Caki2 (cell line): Measurements from ENCODE around the gene APOM. TPM values are rescaled to one million over a fixed set of nuclear protein-coding genes. Genes with fewer than 3 reads are reported as not detected.

Experiments used
- DNase-seq: peaks from one replicate; pipeline ENCODE4 v3.0.0-alpha.2; 2015; ENCODE audit warnings: low read depth
- in situ Hi-C: cut with HindIII; loops from 2 replicates; pipeline ENCODE4 v1.10.0; 2016; ENCODE audit warnings: low sequenced_read_pairs, low pct_unique_long_range_greater_than_20kb, mixed read lengths
- total RNA-seq: library from RNA; depleted of rRNA; stranded (reverse); fragments of >200 nt; shearing (Covaris generic); gene quantifications from 2 replicates; pipeline ENCODE4 v1.2.3, GENCODE V29; 2014; ENCODE audit warnings: low replicate concordance; rRNA removed

APOM gene
- total RNA-seq, 1 experiment from 2014 or later = 9.2 TPM

DNA sequence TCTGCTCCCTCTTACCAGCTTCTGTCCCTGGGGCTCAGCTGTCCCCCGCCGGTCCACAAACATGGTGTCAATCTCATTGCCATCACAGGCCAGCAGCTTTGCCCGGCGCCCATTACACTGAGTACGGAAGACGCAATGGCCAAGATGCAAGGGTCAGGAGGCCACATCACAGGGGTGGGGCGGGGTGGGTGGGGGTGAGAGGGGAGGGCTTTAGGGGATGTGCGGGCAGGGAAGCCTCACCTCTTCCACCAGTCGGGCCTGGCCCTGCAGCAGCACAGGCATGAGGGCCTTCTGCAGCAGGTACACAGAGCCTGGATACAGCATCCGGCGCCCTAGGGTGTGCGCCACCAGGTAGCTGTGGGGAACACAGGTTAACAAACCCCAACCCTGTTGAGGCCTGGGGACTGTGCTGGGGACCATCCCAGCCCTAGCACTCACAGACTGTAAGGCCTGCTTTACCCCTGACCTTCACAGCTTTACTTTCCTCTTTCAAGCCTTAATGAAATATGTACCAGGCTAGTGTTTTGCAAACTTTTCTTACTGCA lies 35.9 kb downstream of the APOM start:
- DNase-seq = no peak
- in situ Hi-C loops = no loop called here

DNA sequence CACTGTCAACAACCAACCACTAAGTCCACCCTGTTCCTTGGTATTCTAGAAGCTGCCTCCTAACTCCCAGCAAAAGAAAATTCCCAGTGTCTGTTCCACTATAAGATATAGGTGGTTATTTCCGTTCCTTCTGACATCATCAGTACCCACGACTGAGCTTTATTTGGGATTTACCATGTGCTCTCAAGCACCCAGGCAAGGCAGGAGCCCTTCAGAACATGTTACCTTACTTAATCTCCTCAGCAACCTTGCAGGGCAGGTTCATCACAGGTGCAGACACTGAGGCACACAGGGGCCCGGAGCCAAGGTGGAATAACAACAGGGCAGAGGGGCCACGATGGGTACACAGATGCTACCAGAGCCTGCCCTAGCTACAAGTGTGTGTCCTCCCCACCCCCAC lies 36.7 kb downstream of the APOM start:
- in situ Hi-C loops = no loop called here
- no peak for DNase-seq

GRCh38 chr6:31692886-31693285 lies 37.2 kb downstream of the APOM start:
- in situ Hi-C loops = no loop called here
- no peak for DNase-seq

- in situ Hi-C loops = no loop called here
- DNase-seq = no peak
Observed at GRCh38 chr6:31693535-31693934, 37.8 kb downstream of the APOM start.

DNA sequence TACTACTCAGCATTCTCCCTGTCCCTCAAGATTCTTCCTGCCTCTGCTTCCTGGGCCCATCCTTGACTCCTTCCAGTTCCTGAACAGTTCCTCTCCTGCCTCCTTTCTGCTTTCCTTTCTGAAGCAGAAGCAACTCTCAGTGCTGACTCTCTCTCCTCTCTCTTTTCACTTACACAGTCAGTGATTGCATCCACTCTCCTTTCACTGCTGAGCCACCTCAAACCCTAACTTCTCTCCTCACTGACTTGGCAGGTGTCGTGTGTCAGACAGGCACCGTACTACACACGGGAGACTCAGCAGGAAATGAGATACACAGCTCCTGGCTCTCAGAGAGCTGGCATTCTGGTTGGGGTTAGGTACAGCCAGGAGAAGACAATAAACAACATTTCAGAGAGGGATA lies 41.9 kb downstream of the APOM start:
- no peak for DNase-seq
- in situ Hi-C loops = no loop called here

GRCh38 chr6:31700740-31701401 lies 45.2 kb downstream of the APOM start:
- no peak for DNase-seq

GRCh38 chr6:31701666-31702404 lies 46.1 kb downstream of the APOM start:
- in situ Hi-C loops = no loop called here
- no peak for DNase-seq

More at GRCh38 chr6:31700740-31701401, 45.2 kb downstream of the APOM start:
- in situ Hi-C loops = no loop called here

DNA sequence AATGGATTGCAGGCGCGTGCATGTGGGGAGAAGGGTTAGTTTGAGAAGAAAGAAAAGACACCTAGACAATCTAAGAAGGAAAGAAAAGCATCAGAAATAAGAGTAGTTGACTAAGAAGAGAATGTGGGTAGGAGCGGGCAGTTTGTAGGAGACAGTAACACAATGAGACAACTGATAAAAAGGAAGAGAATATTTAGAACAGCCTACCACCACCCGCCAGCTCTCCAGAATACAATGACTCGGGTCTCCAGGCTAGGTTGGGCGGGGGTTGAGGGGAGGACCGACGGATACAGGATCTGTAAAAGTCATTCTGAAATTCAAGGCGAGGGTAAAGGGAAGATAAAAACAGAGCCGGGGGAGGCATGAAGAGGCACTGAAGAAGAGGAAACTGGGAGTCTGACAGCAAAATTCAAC lies 46.7 kb downstream of the APOM start:
- no peak for DNase-seq
- in situ Hi-C loops = no loop called here

DNA sequence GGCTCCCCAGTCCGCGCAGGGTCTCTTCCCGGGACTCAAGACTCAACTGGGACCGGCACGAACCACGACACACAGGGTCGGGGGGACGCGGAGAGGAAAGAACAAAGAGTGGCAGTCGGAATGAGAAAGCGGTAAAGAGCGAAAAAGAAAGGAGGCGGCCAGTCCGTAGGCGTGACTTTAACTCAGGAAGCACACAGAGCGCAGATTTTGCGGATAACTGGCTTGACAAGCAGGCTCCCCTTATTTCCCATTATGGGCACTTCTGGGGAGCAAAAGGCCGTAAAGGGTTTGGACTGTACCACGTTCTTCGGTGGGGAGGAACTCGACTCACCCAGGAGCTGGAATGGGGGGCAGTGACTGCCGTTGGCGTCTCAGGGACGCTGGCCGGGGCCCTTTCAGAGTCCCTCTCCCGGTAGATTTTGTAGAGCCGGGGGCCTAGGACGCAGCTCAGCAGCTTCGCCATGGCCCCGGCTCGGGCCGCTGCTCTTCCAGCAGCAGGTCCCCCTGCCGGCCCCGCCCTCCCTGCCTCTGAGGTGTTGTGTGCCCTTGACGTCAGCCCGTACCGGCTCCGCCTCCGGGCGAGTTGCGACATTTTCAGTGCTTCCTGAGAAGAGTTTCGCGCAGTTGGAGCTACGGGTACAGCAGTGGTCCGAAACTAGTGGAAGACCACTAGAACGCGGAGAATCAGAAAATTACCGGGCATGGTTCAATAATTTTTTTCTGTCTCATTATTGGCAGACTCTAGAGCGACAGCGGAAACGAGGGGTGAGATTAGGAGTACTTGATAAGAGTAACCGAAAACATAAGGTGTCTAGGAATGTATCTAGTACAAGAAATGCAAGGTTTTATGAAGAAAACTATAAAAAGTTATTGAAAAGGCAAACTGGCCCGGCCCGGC lies 47.4 kb downstream of the APOM start, which contains the start of gene ABHD16A:
Gene ABHD16A (minus strand): TSS at position 506 of the 898 bp plus-strand sequence. CDS start 43 bp downstream, at position 463.
- in situ Hi-C loops = no loop called here
- DNase-seq = peak; percentile 94

DNA sequence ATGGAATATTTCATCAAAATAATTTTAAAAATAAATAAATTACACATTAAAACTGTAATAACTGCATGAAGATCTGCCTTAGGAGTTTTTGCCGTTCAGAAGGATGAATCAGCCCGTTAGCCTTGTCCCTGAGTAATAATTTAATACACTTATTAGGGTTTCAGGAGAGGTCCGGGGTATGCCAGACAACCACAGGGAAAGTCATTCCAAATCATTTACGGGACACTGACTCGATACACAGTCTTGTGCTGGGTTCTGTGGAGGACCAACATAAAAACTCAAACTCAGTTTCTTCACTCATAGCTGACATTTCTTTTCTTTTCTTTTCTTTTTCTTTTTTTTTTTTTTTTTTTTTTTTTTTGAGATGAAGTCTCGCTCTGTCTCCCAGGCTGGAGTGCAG lies 50.2 kb downstream of the APOM start:
- in situ Hi-C loops = no loop called here
- no peak for DNase-seq

GRCh38 chr6:31706599-31706998 lies 50.9 kb downstream of the APOM start, which contains the start of gene LY6G6F:
Gene LY6G6F, plus strand, starts transcription at chr6:31706866. Its CDS starts 41 bp downstream, at chr6:31706907.
- in situ Hi-C loops = no loop called here
- DNase-seq = no peak

GRCh38 chr6:31707701-31708100 lies 52.0 kb downstream of the APOM start:
- in situ Hi-C loops = no loop called here
- no peak for DNase-seq

Other genes with a start within 250 kb of the APOM start
- 11.5 and 18.2 TPM in 2 replicates for gene MICB, start 157.7 kb upstream of the APOM start, total RNA-seq
- gene MCCD1, start 126.9 kb upstream of the APOM start, total RNA-seq = not detected in 2 replicates
- gene DDX39B, start 113.9 kb upstream of the APOM start, total RNA-seq = 623 and 688 TPM in 2 replicates
- gene ATP6V1G2, start 109.3 kb upstream of the APOM start, total RNA-seq = 0.14 and 0.64 TPM in 2 replicates
- 52.6 and 56.1 TPM in 2 replicates for gene NFKBIL1, start 108.3 kb upstream of the APOM start, total RNA-seq
- gene LTA, start 83.6 kb upstream of the APOM start, total RNA-seq = not detected in 2 replicates
- 0.91 and 4.3 TPM in 2 replicates for gene TNF, start 80.3 kb upstream of the APOM start, total RNA-seq
- gene LTB, start 73.5 kb upstream of the APOM start, total RNA-seq = not detected in 2 replicates
- gene LST1, start 69.6 kb upstream of the APOM start, total RNA-seq = not detected in 2 replicates
- not detected in 2 replicates for gene NCR3, start 62.9 kb upstream of the APOM start, total RNA-seq
- not detected in 2 replicates for gene AIF1, start 40.7 kb upstream of the APOM start, total RNA-seq
- 31.0 and 36.2 TPM in 2 replicates for gene PRRC2A, start 35.2 kb upstream of the APOM start, total RNA-seq
- 286 and 338 TPM in 2 replicates for gene BAG6, start 3.2 kb upstream of the APOM start, total RNA-seq
- 12.4 and 21.5 TPM in 2 replicates for gene C6orf47, start 4.9 kb downstream of the APOM start, total RNA-seq
- gene GPANK1, start 9.1 kb downstream of the APOM start, total RNA-seq = 35.2 and 52.4 TPM in 2 replicates
- gene CSNK2B, start 10.2 kb downstream of the APOM start, total RNA-seq = 66.9 and 104 TPM in 2 replicates
- gene LY6G5B, start 14.1 kb downstream of the APOM start, total RNA-seq = not detected in 2 replicates
- gene LY6G5C, start 25.2 kb downstream of the APOM start, total RNA-seq = 0.30 TPM in 1 of 2 replicates, not detected in the other
- 46.9 and 75.6 TPM in 2 replicates for gene ABHD16A, start 47.4 kb downstream of the APOM start, total RNA-seq
- not detected in 2 replicates for gene LY6G6F, start 51.0 kb downstream of the APOM start, total RNA-seq
- gene LY6G6D, start 59.5 kb downstream of the APOM start, total RNA-seq = not detected in 2 replicates
- gene LY6G6C, start 65.9 kb downstream of the APOM start, total RNA-seq = not detected in 2 replicates
- gene MPIG6B, start 67.5 kb downstream of the APOM start, total RNA-seq = not detected in 2 replicates
- 214 and 216 TPM in 2 replicates for gene DDAH2, start 73.4 kb downstream of the APOM start, total RNA-seq
- gene CLIC1, start 80.6 kb downstream of the APOM start, total RNA-seq = 1,335 and 1,598 TPM in 2 replicates
- gene MSH5, start 84.1 kb downstream of the APOM start, total RNA-seq = 20.2 and 54.7 TPM in 2 replicates
- gene SAPCD1, start 106.8 kb downstream of the APOM start, total RNA-seq = 6.2 TPM in 1 of 2 replicates, not detected in the other
- gene VWA7, start 121.4 kb downstream of the APOM start, total RNA-seq = 5.5 and 6.1 TPM in 2 replicates
- 122 and 144 TPM in 2 replicates for gene VARS1, start 139.9 kb downstream of the APOM start, total RNA-seq
- 75.6 and 85.5 TPM in 2 replicates for gene LSM2, start 151.1 kb downstream of the APOM start, total RNA-seq
- 0.61 and 2.0 TPM in 2 replicates for gene HSPA1L, start 159.4 kb downstream of the APOM start, total RNA-seq
- gene HSPA1A, start 159.6 kb downstream of the APOM start, total RNA-seq = 316 and 350 TPM in 2 replicates
- 441 and 449 TPM in 2 replicates for gene HSPA1B, start 171.8 kb downstream of the APOM start, total RNA-seq
- 73.1 and 105 TPM in 2 replicates for gene NEU1, start 206.9 kb downstream of the APOM start, total RNA-seq
- 0.54 TPM in 1 of 2 replicates, not detected in the other for gene SLC44A4, start 223.1 kb downstream of the APOM start, total RNA-seq
- 74.6 and 79.0 TPM in 2 replicates for gene EHMT2, start 241.8 kb downstream of the APOM start, total RNA-seq
- 5.5 and 9.3 TPM in 2 replicates for gene ZBTB12, start 246.2 kb downstream of the APOM start, total RNA-seq